Gastroesophageal sphincter (tissue), 4 donors: ENCODE results near the gene CTNNA2. TPM values are rescaled to one million over a fixed set of nuclear protein-coding genes. Genes with fewer than 3 reads are reported as not detected.

Experiments used
- ATAC-seq: fragments of 150-250 bp; one replicate; pipeline ENCODE4 v1.9.1; 2016; ENCODE audit warnings: mild to moderate bottlenecking, moderate library complexity
- H3K27ac ChIP-seq, 4 donors: fragments of 200-600 bp; sonication (generic) in 3 of 4; 1 replicate in 3 of 4; 2 replicates in 1 of 4; pipeline ENCODE4 v1.5.1; 2016 to 2019
- H3K27me3 ChIP-seq: fragments of 200-600 bp; sonication (generic); one replicate; pipeline ENCODE4 v1.5.1; 2019
- H3K36me3 ChIP-seq, 2 donors: fragments of 200-600 bp; sonication (generic); one replicate each; pipeline ENCODE4 v1.5.1; 2019; ENCODE audit warnings: control low read depth in 1 of 2
- H3K4me1 ChIP-seq, 3 donors: fragments of 200-600 bp; sonication (generic); 1 replicate in 2 of 3; 2 replicates in 1 of 3; pipeline ENCODE4 v1.5.1; 2016 to 2019; ENCODE audit warnings: control low read depth in 2 of 3
- H3K4me3 ChIP-seq, 2 donors: fragments of 200-600 bp; sonication (generic); one replicate each; pipeline ENCODE4 v1.5.1; 2019; ENCODE audit warnings: mild to moderate bottlenecking in 1 of 2, moderate library complexity in 1 of 2
- H3K9me3 ChIP-seq, 3 donors: fragments of 200-600 bp; sonication (generic); one replicate each; pipeline ENCODE4 v1.5.1; 2017 to 2019; ENCODE audit warnings: control low read depth in 2 of 3
- CTCF ChIP-seq, 4 experiments: fragments of 200-600 bp in 2 of 4; fragments of 450-650 bp in 2 of 4; sonication (generic) in 1 of 4; IDR thresholded peaks; one replicate each; pipeline ENCODE4 v1.5.1; 2017 to 2019; ENCODE audit warnings: antibody characterized with exemption in 4 of 4, mild to moderate bottlenecking in 2 of 4, moderate library complexity in 2 of 4
- EP300 ChIP-seq: sonication (generic); formaldehyde crosslinking; IDR thresholded peaks from one replicate; pipeline ENCODE4 v1.6.1; 2017; ENCODE audit warnings: antibody characterized with exemption, mild to moderate bottlenecking
- POLR2A ChIP-seq, 2 donors: fragments of 450-650 bp; IDR thresholded peaks; one replicate each; pipeline ENCODE4 v1.6.1; 2017; ENCODE audit warnings: antibody characterized with exemption in 2 of 2, mild to moderate bottlenecking in 2 of 2, moderate library complexity in 1 of 2
- POLR2AphosphoS5 ChIP-seq: sonication (generic); formaldehyde crosslinking; IDR thresholded peaks from one replicate; pipeline ENCODE4 v1.6.1; 2017; ENCODE audit warnings: antibody characterized with exemption
- WGBS, 2 donors: methylation state at CpG; one replicate each; pipeline ENCODE4 v1.1.5; 2018; ENCODE audit warnings: low coverage in 1 of 2; 5-methylcytosine and 5-hydroxymethylcytosine counted together
- total RNA-seq, 4 donors: library from RNA; depleted of rRNA; stranded (reverse); fragments of >200 nt; gene quantifications; one replicate each; pipeline ENCODE4 v1.1.0, GENCODE V29; 2016

Gene CTNNA2
- total RNA-seq, 4 donors from 2014 or later: 0.15 to 4.2 (median 0.68) TPM

GRCh38 chr2:79630972-79631557, 118.2 kb downstream of the CTNNA2 start:
- Histone ChIP-seq H3K36me3 (no peaks in the 10 kb centered on the region), H3K4me3 (no peak overlapping the region), H3K27me3 (no peaks in the 10 kb centered on the region), H3K9me3 (no peaks in the 10 kb centered on the region), H3K4me1 (no peaks in the 10 kb centered on the region), H3K27ac (no peak overlapping the region)
- no peak for ATAC-seq
- 56 to 59% methylated on average over 7 of the region's 7 CpGs for WGBS, 2 donors
- TF ChIP-seq CTCF (IDR thresholded peaks at IDR 0.05) (no peak), POLR2AphosphoS5 (no peak), POLR2A (IDR thresholded peaks at IDR 0.05) (no peak), EP300 (no peak)

- Histone ChIP-seq H3K4me3 (no peak overlapping the region), H3K27ac (no peak overlapping the region), H3K27me3 (no peaks in the 10 kb centered on the region), H3K9me3 (no peaks in the 10 kb centered on the region), H3K36me3 (no peaks in the 10 kb centered on the region), H3K4me1 (no peaks in the 10 kb centered on the region)
- WGBS, 2 donors: 39 to 48% methylated on average over 3 of the region's 3 CpGs
- TF ChIP-seq EP300 (no peak), CTCF (IDR thresholded peaks at IDR 0.05) (no peak), POLR2AphosphoS5 (no peak), POLR2A (IDR thresholded peaks at IDR 0.05) (no peak)
- ATAC-seq: no peak
Observed at GRCh38 chr2:79638410-79638809, 125.6 kb downstream of the CTNNA2 start.

- TF ChIP-seq POLR2AphosphoS5 (no peak), POLR2A (IDR thresholded peaks at IDR 0.05) (no peak), EP300 (no peak), CTCF (IDR thresholded peaks at IDR 0.05) (no peak)
- no peaks in the 10 kb centered on the region for H3K9me3 ChIP-seq
- no peak overlapping the region for H3K4me3 ChIP-seq
- no peak for ATAC-seq
- H3K27ac ChIP-seq: no peak overlapping the region
- H3K27me3 ChIP-seq: no peaks in the 10 kb centered on the region
- WGBS, 2 donors: 60 to 66% methylated on average over 2 of the region's 2 CpGs
- no peaks in the 10 kb centered on the region for H3K4me1 ChIP-seq
- H3K36me3 ChIP-seq: no peaks in the 10 kb centered on the region
Observed at GRCh38 chr2:79638954-79639353, 126.1 kb downstream of the CTNNA2 start.

- Histone ChIP-seq H3K27me3 (no peaks in the 10 kb centered on the region), H3K36me3 (no peaks in the 10 kb centered on the region), H3K4me1 (no peaks in the 10 kb centered on the region), H3K4me3 (no peak overlapping the region), H3K9me3 (no peaks in the 10 kb centered on the region), H3K27ac (no peak overlapping the region)
- TF ChIP-seq POLR2A (IDR thresholded peaks at IDR 0.05): no peak
- TF ChIP-seq POLR2AphosphoS5: no peak
- no peak for TF ChIP-seq CTCF (IDR thresholded peaks at IDR 0.05)
- no peak for TF ChIP-seq EP300
- no peak for ATAC-seq
- 42 to 55% methylated on average over 2 of the region's 2 CpGs for WGBS, 2 donors
Observed at GRCh38 chr2:79640001-79640400, 127.2 kb downstream of the CTNNA2 start.

- H3K27me3 ChIP-seq: no peaks in the 10 kb centered on the region
Observed at GRCh38 chr2:79649531-79649930, 136.7 kb downstream of the CTNNA2 start.

More at GRCh38 chr2:79649531-79649930, 136.7 kb downstream of the CTNNA2 start:
- no peak for ATAC-seq
- TF ChIP-seq CTCF (IDR thresholded peaks at IDR 0.05) (no peak), POLR2A (IDR thresholded peaks at IDR 0.05) (no peak), POLR2AphosphoS5 (no peak), EP300 (no peak)
- Histone ChIP-seq H3K36me3 (no peaks in the 10 kb centered on the region), H3K4me1 (no peaks in the 10 kb centered on the region), H3K4me3 (no peak overlapping the region), H3K9me3 (peaks cover 0 to 5% (median 0%) of the 10 kb centered on the region in 3 donors), H3K27ac (no peak overlapping the region)
- 66 to 90% methylated on average over 3 of the region's 3 CpGs for WGBS, 2 donors
